GM18951 (cell line): ENCODE results near the gene CPNE7.
A peak's percentile ranks its signal among the peaks of the same experiment; 100 is the strongest.

Experiments
- POLR2A ChIP-seq: IDR thresholded peaks from 4 replicates; pipeline ENCODE4 v1.6.1; 2011; ENCODE audit warnings: mild to moderate bottlenecking; ENCODE audit not compliant: insufficient read length, insufficient read depth; ENCODE audit errors: extremely low read depth
- in situ Hi-C: fragments of 300-500 bp; cut with MboI; formaldehyde crosslinking; loops from one replicate; pipeline ENCODE4 v1.12.0; 2022; ENCODE audit warnings: low sequenced_read_pairs, mixed read lengths, inconsistent platforms; ENCODE audit not compliant: unreplicated experiment

Gene CPNE7

GRCh38 chr16:89555265-89555664, 20.3 kb upstream of the CPNE7 start:
- in situ Hi-C loops: no loop called here
- TF ChIP-seq POLR2A: no peak

GRCh38 chr16:89555780-89556179, 19.8 kb upstream of the CPNE7 start:
- no peak for TF ChIP-seq POLR2A
- in situ Hi-C loops: no loop called here

GRCh38 chr16:89556750-89557689, 18.5 kb upstream of the CPNE7 start:
- in situ Hi-C loops: no loop called here

GRCh38 chr16:89557690-89558490, 17.7 kb upstream of the CPNE7 start:
- TF ChIP-seq POLR2A: peak; percentile 9
- in situ Hi-C loops: no loop called here

More at GRCh38 chr16:89556750-89557689, 18.5 kb upstream of the CPNE7 start:
- peak; percentile 24 for TF ChIP-seq POLR2A

GRCh38 chr16:89560378-89561141, 15.0 kb upstream of the CPNE7 start, which contains the start of gene RPL13:
Gene RPL13, plus strand, starts transcription at chr16:89560682. Its CDS starts 278 bp downstream, at chr16:89560960.
- in situ Hi-C loops: no loop called here
- TF ChIP-seq POLR2A: peak; percentile 99

DNA sequence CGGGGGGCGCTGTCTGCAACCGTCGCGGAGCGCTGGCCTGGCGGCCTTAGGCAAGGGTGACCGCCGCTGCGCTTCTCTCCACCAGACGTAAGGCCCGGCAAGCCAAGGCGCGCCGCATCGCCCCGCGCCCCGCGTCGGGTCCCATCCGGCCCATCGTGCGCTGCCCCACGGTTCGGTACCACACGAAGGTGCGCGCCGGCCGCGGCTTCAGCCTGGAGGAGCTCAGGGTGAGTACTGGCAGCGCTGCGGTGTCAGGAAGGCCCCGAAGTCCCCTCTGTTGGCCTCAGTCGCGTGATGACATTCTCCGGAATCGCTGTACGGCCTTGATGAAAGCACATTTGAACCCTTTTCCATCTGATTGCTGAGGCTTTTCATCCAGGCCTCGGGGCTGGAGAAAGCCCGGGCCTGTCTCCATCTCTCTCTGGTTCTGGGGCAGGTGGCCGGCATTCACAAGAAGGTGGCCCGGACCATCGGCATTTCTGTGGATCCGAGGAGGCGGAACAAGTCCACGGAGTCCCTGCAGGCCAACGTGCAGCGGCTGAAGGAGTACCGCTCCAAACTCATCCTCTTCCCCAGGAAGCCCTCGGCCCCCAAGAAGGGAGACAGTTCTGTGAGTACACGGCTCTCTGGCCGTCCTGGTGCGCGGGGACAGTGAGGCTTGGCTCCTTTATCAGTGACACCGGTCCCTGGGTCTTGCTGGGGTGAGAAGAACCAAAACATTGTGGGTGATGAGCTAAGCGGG, 14.2 kb upstream of the CPNE7 start:
- TF ChIP-seq POLR2A: no peak
- in situ Hi-C loops: no loop called here

DNA sequence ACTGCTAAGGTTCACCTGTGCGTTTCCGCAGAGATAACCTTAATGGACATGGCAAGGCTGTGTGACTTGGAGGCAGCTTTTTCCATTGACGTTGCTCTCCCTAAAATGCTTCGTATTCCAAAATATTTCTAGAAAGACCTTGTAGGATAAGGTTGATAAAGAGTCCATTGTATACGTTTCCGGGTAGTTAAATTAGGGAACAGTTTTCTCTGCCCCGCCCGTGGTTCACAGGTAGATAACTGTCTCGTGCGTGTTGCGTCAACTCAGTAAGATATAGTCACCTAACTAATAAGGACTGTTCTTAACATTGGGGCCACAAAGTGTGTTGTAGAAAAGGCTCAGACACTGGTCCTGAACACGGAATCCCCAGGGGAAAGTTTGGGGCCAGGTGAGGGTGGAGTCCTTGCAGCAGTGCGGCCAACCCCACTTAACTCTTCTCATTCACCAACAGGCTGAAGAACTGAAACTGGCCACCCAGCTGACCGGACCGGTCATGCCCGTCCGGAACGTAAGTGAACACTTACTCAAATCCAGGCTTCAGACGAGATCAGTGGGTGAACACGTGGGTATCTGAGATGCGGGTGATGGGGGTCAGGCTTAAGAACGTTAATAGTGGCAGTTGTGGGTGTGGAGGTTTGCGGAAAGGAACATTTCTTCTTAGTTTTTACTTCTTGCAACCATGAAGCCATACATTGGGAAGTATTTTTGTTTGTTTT, 13.5 kb upstream of the CPNE7 start:
- no peak for TF ChIP-seq POLR2A
- in situ Hi-C loops: no loop called here

DNA sequence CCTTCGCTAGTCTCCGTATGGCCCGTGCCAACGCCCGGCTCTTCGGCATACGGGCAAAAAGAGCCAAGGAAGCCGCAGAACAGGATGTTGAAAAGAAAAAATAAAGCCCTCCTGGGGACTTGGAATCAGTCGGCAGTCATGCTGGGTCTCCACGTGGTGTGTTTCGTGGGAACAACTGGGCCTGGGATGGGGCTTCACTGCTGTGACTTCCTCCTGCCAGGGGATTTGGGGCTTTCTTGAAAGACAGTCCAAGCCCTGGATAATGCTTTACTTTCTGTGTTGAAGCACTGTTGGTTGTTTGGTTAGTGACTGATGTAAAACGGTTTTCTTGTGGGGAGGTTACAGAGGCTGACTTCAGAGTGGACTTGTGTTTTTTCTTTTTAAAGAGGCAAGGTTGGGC, 12.6 kb upstream of the CPNE7 start:
- TF ChIP-seq POLR2A: no peak

GRCh38 chr16:89563639-89564392, 11.7 kb upstream of the CPNE7 start:
- TF ChIP-seq POLR2A: peak; percentile 17
- in situ Hi-C loops: no loop called here

More for the DNA sequence above, 12.6 kb upstream of the CPNE7 start:
- in situ Hi-C loops: no loop called here

- in situ Hi-C loops: no loop called here
These were observed 10.9 kb upstream of the CPNE7 start for GRCh38 chr16:89564476-89565255.

DNA sequence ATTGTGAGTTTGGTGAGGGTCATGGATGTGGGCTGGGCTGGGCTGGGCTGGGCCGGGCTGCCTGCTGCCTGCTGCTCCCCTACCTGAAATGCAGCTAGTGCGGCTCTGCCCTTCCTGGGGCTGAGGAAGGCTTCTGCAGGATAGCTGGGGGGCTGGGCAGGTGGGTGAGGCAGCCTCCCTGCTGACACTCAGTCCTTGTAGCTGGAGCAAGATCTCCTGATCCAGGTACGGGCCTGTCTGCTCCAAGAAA, 10.4 kb upstream of the CPNE7 start:
- TF ChIP-seq POLR2A: no peak

More at GRCh38 chr16:89564476-89565255, 10.9 kb upstream of the CPNE7 start:
- no peak for TF ChIP-seq POLR2A

More for the DNA sequence above, 10.4 kb upstream of the CPNE7 start:
- in situ Hi-C loops: no loop called here
